Calu3 (cell line): ENCODE results near the gene GRPR. TPM values are rescaled to one million over a fixed set of nuclear protein-coding genes. Genes with fewer than 3 reads are reported as not detected.

Source experiments
- BruUV-seq: library from RNA; stranded (reverse); fragments of 400-500 nt; replicated peaks from 2 replicates; lab custom pipeline; 2021; lab: Mats Ljungman, UMichigan
- CTCF ChIA-PET: fragments of 300-600 bp; sonication (Branson Sonifier 250); formaldehyde crosslinking; loops from one replicate; lab custom pipeline; 2022; ENCODE audit warnings: antibody characterized with exemption; lab: Charles Lee
- DNase-seq: peaks from one replicate; pipeline ENCODE4 v3.0.0; 2022
- H3K27ac Mint-ChIP-seq: one replicate; pipeline ENCODE4 v1.8.0; 2022; ENCODE audit warnings: mixed read lengths; ENCODE audit not compliant: unreplicated experiment
- H3K27me3 Mint-ChIP-seq: one replicate; pipeline ENCODE4 v1.8.0; 2022; ENCODE audit warnings: mixed read lengths; ENCODE audit not compliant: unreplicated experiment
- H3K36me3 Mint-ChIP-seq: one replicate; pipeline ENCODE4 v1.8.0; 2022; ENCODE audit warnings: mild to moderate bottlenecking, moderate library complexity, mixed read lengths; ENCODE audit not compliant: insufficient read depth, unreplicated experiment
- H3K4me1 Mint-ChIP-seq: one replicate; pipeline ENCODE4 v1.8.0; 2022; ENCODE audit warnings: mild to moderate bottlenecking, low read depth, mixed read lengths; ENCODE audit not compliant: unreplicated experiment
- H3K4me3 Mint-ChIP-seq: one replicate; pipeline ENCODE4 v1.8.0; 2022; ENCODE audit warnings: mild to moderate bottlenecking, low read depth, moderate library complexity, mixed read lengths; ENCODE audit not compliant: unreplicated experiment
- H3K9me3 Mint-ChIP-seq: one replicate; pipeline ENCODE4 v1.8.0; 2022; ENCODE audit warnings: low read depth, mixed read lengths; ENCODE audit not compliant: unreplicated experiment
- intact Hi-C: fragments of 100-400 bp; cut with micrococcal nuclease; formaldehyde crosslinking; loops from one replicate; pipeline ENCODE4 v1.10.0; 2022; ENCODE audit not compliant: unreplicated experiment
- total RNA-seq: library from RNA; stranded (reverse); gene quantifications from 2 replicates; pipeline ENCODE4 v1.2.3, GENCODE V29; 2022
- TF ChIP-seq, protein P1 (sequence below): fragments of 200-600 bp; IDR thresholded peaks from one replicate; pipeline ENCODE4 v1.8.0; 2022; ENCODE audit warnings: antibody characterized with exemption; ENCODE audit not compliant: unreplicated experiment

GRPR gene
- total RNA-seq, 1 experiment from 2014 or later: 0.85 TPM

DNA sequence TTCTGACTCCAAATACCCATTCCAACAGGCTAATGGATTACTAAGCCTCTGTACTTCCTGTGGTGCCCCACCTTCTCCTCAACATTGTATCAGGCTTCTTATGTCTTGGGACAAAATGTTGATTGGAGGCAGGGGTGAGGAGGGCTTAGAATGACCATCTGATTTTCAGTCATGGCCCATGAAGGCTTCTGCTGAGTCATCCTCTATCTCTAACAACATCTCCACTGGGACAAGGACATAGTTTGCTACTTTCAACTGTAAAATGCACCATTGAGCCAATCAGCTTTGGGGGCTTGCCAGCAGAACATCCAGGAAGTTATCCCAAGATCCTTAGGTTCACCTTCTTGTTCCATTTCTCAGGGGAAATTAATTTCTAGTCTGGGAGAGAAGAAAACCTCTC, 73.5 kb downstream of the GRPR start:
- no peaks in the 10 kb centered on the region for H3K27me3 Mint-ChIP-seq
- intact Hi-C loops: no loop called here
- H3K4me3 Mint-ChIP-seq: no peak overlapping the region
- TF ChIP-seq, protein P1, sequence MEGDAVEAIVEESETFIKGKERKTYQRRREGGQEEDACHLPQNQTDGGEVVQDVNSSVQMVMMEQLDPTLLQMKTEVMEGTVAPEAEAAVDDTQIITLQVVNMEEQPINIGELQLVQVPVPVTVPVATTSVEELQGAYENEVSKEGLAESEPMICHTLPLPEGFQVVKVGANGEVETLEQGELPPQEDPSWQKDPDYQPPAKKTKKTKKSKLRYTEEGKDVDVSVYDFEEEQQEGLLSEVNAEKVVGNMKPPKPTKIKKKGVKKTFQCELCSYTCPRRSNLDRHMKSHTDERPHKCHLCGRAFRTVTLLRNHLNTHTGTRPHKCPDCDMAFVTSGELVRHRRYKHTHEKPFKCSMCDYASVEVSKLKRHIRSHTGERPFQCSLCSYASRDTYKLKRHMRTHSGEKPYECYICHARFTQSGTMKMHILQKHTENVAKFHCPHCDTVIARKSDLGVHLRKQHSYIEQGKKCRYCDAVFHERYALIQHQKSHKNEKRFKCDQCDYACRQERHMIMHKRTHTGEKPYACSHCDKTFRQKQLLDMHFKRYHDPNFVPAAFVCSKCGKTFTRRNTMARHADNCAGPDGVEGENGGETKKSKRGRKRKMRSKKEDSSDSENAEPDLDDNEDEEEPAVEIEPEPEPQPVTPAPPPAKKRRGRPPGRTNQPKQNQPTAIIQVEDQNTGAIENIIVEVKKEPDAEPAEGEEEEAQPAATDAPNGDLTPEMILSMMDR: no peak
- H3K9me3 Mint-ChIP-seq: no peaks in the 10 kb centered on the region
- H3K36me3 Mint-ChIP-seq: no peaks in the 10 kb centered on the region
- H3K4me1 Mint-ChIP-seq: peaks cover 4% of the 10 kb centered on the region
- BruUV-seq: no TSS peak
- no peak overlapping the region for H3K27ac Mint-ChIP-seq
- DNase-seq: no peak
- CTCF ChIA-PET: no interaction called here

DNA sequence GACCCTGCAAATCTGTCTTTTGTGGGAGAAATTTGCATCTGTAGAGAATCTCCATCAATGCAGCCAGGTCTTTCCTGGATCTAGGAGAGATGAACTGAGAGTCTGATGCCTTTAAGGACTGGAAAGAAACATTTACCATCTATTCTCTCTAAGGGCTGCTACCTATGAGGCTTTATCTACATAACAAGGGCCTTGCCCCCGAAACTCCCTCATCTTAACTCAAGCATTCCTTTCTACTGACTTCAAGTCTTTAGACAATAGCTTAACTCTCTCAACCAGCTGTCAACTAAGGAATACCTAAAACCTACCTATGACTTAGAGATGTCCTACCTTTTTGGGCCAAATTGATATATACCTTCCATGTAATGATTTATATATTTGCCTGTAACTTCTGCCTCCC, 76.0 kb downstream of the GRPR start:
- CTCF ChIA-PET: no interaction called here
- H3K27ac Mint-ChIP-seq: no peak overlapping the region
- H3K9me3 Mint-ChIP-seq: peaks cover 3% of the 10 kb centered on the region
- DNase-seq: no peak
- no peaks in the 10 kb centered on the region for H3K27me3 Mint-ChIP-seq
- no peak overlapping the region for H3K4me3 Mint-ChIP-seq
- H3K36me3 Mint-ChIP-seq: no peaks in the 10 kb centered on the region
- TF ChIP-seq, protein P1: no peak
- no TSS peak for BruUV-seq
- intact Hi-C loops: no loop called here
- no peaks in the 10 kb centered on the region for H3K4me1 Mint-ChIP-seq

DNA sequence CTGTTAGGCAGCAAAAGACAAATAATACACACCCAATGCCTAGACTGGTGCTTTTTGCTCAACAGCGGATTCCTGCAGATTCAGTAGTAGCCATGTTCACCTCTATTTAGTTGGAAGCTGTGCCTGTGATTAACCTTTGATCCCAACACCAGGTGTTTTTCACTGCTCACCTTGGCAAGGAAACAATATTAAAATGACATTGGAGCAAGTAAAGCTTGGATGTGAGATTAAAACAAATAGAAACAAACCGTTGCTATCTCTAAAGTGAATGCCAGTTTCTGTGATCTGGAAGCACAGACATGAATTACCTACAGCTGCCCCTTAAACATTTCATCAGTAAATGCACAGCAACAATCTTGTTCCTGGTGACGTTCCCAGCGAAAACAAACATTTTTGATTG, 79.6 kb downstream of the GRPR start:
- intact Hi-C loops: no loop called here
- Mint-ChIP-seq H3K4me3 (no peak overlapping the region), H3K4me1 (no peaks in the 10 kb centered on the region), H3K27me3 (no peaks in the 10 kb centered on the region), H3K36me3 (no peaks in the 10 kb centered on the region), H3K27ac (no peak overlapping the region), H3K9me3 (peaks cover 3% of the 10 kb centered on the region)
- no peak for DNase-seq
- TF ChIP-seq, protein P1: no peak
- BruUV-seq: no TSS peak
- CTCF ChIA-PET: no interaction called here

Other genes with a start within 250 kb of the GRPR start
- gene MAGEB17, start 43.9 kb downstream of the GRPR start, total RNA-seq: not detected in 2 replicates